ENCODE measurements around the gene LEMD2.

GRCh38 chr6:33724102-33725023, 64.6 kb downstream of the LEMD2 start:
- no peak for TF ChIP-seq CTCF (IDR thresholded peaks at IDR 0.05)
- TF ChIP-seq POLR2A (IDR thresholded peaks at IDR 0.05) = no peak
